Measurements from ENCODE around the gene TSPYL4.

Gene TSPYL4

GRCh38 chr6:116221911-116222310 lies 32.0 kb downstream of the TSPYL4 start:
- no peak for DNase-seq

- DNase-seq, result no peak
Observed at GRCh38 chr6:116221067-116221466, 32.8 kb downstream of the TSPYL4 start.

GRCh38 chr6:116218866-116219265 lies 35.0 kb downstream of the TSPYL4 start:
- DNase-seq, result no peak

GRCh38 chr6:116218172-116218633 lies 35.7 kb downstream of the TSPYL4 start:
- no peak for DNase-seq

- no peak for DNase-seq
Observed at GRCh38 chr6:116217069-116217468, 36.8 kb downstream of the TSPYL4 start.

GRCh38 chr6:116215414-116215813 lies 38.5 kb downstream of the TSPYL4 start:
- DNase-seq, result no peak

DNA sequence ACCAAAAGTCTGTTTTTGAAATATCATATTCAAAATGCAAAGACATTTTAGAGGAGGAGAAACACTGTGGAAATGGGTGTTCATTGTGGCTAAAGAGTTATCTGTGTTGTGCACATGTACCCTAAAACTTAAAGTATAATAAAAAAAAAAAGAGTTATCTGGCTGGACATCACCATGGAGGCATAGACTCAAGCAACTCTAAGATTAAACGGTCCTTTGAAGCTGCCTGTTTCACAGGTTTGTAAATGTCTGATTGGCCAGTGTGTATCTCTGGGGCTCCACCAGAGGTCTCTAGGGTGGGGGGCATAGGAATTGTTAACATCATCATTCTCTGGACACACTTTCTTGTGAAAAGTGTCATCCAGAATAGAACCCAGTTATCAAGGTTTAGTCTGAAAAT lies 39.2 kb downstream of the TSPYL4 start:
- DNase-seq, result no peak

DNA sequence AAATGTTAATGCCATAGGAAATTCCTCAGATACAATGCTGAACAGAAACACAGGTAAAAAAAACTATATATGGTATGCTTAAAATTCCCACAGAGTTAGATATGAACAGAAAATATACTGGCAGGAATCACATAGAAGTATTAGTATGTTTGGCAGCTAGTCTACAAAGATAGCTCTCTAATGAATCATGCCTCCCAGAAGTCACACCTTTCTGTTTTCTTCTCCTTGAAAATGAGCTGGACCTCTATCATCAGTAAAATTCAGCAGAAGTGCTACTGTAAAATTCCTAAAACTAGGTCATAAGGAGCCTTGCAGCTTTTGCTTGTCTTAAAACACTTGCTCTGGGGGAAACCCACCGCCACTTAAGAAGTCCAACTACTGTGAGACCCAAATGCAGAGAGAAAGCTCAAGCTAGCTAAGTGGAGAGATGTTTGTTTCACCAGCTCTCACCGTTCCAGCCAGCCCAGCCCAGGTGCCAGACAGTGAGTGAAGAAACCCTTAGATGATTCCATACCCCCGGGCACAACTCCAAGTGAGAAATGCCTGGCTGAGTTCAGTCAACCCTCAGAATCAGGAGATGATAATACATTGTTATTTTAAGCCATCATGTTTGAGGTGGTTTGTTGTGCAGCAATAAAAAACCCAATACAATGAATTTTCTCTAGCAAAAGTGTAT lies 43.0 kb downstream of the TSPYL4 start:
- no peak for DNase-seq

DNA sequence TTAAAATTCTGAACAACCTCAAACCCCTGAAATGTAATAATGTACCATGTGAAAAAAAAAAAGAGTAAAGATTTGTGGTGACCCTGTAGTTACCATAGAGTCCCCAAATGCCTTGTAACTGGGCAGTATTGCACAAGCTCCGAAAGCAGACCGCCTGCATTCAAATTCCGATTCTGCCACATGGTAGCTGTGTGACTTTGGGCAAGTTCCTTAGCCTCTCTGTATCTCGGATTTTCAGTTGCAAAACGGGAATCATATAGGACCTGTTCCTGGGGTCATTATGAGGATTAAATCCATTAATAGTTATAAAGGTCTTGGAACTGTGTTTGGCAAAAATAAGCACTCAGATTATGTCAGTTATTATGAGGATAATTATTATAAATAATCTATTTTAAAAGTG lies 43.6 kb downstream of the TSPYL4 start:
- DNase-seq, result no peak

- DNase-seq, result no peak
Observed at GRCh38 chr6:116208056-116208785, 45.7 kb downstream of the TSPYL4 start.

DNA sequence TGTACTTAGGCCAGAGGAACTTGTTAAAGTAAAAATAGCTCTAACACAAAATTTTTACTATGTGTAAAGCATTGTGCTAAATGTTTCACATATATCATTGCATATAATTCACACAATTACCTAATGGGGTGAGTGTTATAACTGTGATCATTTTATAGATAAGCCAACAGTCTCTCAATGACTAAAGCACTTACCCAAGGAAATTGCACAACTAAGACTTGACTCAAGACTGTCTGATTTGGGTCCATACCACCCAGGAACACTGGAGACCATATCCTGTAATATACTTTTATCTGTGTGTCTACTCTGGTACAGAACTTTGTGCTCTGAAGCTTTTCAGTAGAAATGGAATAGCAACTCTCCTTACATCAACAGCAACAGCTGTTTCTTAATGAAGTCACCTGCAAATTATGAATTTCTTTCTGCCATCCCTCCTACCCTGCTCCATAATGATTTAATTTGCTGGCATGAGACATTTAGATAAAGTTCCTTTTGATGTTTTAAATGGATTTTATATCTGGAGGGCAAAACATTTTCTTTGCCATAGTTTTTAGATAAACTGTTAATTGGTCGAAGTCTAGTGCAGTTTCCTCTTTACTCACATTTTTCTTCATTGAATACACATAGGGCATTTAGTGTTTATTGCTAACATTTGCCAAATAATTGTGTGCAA lies 47.5 kb downstream of the TSPYL4 start:
- no peak for DNase-seq

- no peak for DNase-seq
Observed at GRCh38 chr6:116205281-116205680, 48.6 kb downstream of the TSPYL4 start.

GRCh38 chr6:116201538-116201937 lies 52.3 kb downstream of the TSPYL4 start:
- no peak for DNase-seq

- DNase-seq, result no peak
Observed at GRCh38 chr6:116200619-116201249, 53.1 kb downstream of the TSPYL4 start.

All from activated CD8-positive, alpha-beta memory T cell treated with anti-CD3 and anti-CD28 coated beads, Interleukin-2, amount 50 U/mL, for 48 hours (primary cell).